CD14-positive monocyte (primary cell): ENCODE results near the gene SYNDIG1. TPM values are rescaled to one million over a fixed set of nuclear protein-coding genes. Genes with fewer than 3 reads are reported as not detected.

Experiments
- DNase-seq, 3 donors: peaks; one replicate each; pipeline ENCODE4 v3.0.0-alpha.2; 2011 to 2022
- H2AFZ ChIP-seq: 2 replicates; pipeline ENCODE4 v1.6.0; 2012; ENCODE audit warnings: mild to moderate bottlenecking, low read depth, low read length, inconsistent platforms; ENCODE audit not compliant: insufficient read depth, poor library complexity, severe bottlenecking
- H3K27ac ChIP-seq, 2 donors: 1 replicate in 1 of 2; 2 replicates in 1 of 2; pipeline ENCODE4 v1.5.1; 2012 to 2013; ENCODE audit warnings: low read length in 2 of 2, control low read depth in 1 of 2, inconsistent platforms in 1 of 2, low read depth in 1 of 2, mild to moderate bottlenecking in 1 of 2
- H3K27me3 ChIP-seq, 2 donors: one replicate each; pipeline versions ENCODE4 v1.6.0 to v1.6.1; 2011 to 2013; ENCODE audit warnings: low read length in 2 of 2; ENCODE audit not compliant: control insufficient read depth in 2 of 2, insufficient read depth in 2 of 2
- H3K36me3 ChIP-seq, 2 donors: replicated peaks in 1 of 2; 1 replicate in 1 of 2; 2 replicates in 1 of 2; pipeline versions ENCODE4 v1.5.1 to v1.6.1; 2012 to 2013; ENCODE audit warnings: low read length in 2 of 2, control low read depth in 1 of 2, inconsistent platforms in 1 of 2, mild to moderate bottlenecking in 1 of 2; ENCODE audit not compliant: insufficient read depth in 2 of 2, control insufficient read depth in 1 of 2
- H3K4me1 ChIP-seq, 2 donors: 1 replicate in 1 of 2; 2 replicates in 1 of 2; pipeline versions ENCODE4 v1.5.1 to v1.6.1; 2012 to 2013; ENCODE audit warnings: low read length in 2 of 2, control low read depth in 1 of 2, inconsistent platforms in 1 of 2, mild to moderate bottlenecking in 1 of 2, moderate library complexity in 1 of 2; ENCODE audit not compliant: insufficient read depth in 2 of 2, control insufficient read depth in 1 of 2
- H3K4me2 ChIP-seq: replicated peaks from 2 replicates; pipeline ENCODE3; 2012; ENCODE audit warnings: low read length, moderate library complexity, mild to moderate bottlenecking; ENCODE audit not compliant: poor library complexity, severe bottlenecking; ENCODE audit errors: extremely low read depth
- H3K4me3 ChIP-seq, 3 experiments: fragments of 200-600 bp in 1 of 3; sonication (generic) in 1 of 3; replicated peaks in 1 of 3; 1 replicate in 2 of 3; 2 replicates in 1 of 3; pipeline ENCODE4 v1.5.1; 2011 to 2013; ENCODE audit warnings: low read length in 3 of 3, mild to moderate bottlenecking in 3 of 3, control low read depth in 2 of 3, low read depth in 2 of 3, inconsistent platforms in 1 of 3, moderate library complexity in 1 of 3
- H3K79me2 ChIP-seq: 2 replicates; pipeline ENCODE4 v1.6.0; 2012; ENCODE audit warnings: mild to moderate bottlenecking, control low read depth, inconsistent platforms, low read length, moderate library complexity; ENCODE audit not compliant: insufficient read depth
- H3K9ac ChIP-seq: 2 replicates; pipeline ENCODE4 v1.6.0; 2017; ENCODE audit warnings: low read length, mild to moderate bottlenecking; ENCODE audit not compliant: insufficient read depth, poor library complexity, severe bottlenecking
- H3K9me3 ChIP-seq, 2 donors: replicated peaks in 1 of 2; 1 replicate in 1 of 2; 2 replicates in 1 of 2; pipeline versions ENCODE4 v1.5.1 to v1.6.1; 2012 to 2013; ENCODE audit warnings: low read length in 2 of 2, control low read depth in 1 of 2; ENCODE audit not compliant: control insufficient read depth in 1 of 2, insufficient read depth in 1 of 2
- H4K20me1 ChIP-seq: 2 replicates; pipeline ENCODE4 v1.6.0; 2012; ENCODE audit warnings: mild to moderate bottlenecking, low read length, control low read depth, moderate library complexity; ENCODE audit not compliant: insufficient read depth
- H3K27ac Mint-ChIP-seq, 7 donors: one replicate each; pipeline ENCODE4 v1.8.0; 2020; ENCODE audit warnings: mild to moderate bottlenecking in 7 of 7, mixed read lengths in 7 of 7, moderate library complexity in 6 of 7, inconsistent platforms in 2 of 7
- H3K27me3 Mint-ChIP-seq, 3 donors: one replicate each; pipeline ENCODE4 v1.8.0; 2021 to 2022; ENCODE audit warnings: low read depth in 3 of 3, mild to moderate bottlenecking in 3 of 3, mixed read lengths in 3 of 3, moderate library complexity in 3 of 3, inconsistent platforms in 1 of 3
- H3K36me3 Mint-ChIP-seq, 2 donors: one replicate each; pipeline ENCODE4 v1.8.0; 2020; ENCODE audit warnings: mixed read lengths in 2 of 2, inconsistent platforms in 1 of 2, mild to moderate bottlenecking in 1 of 2
- H3K4me1 Mint-ChIP-seq: one replicate; pipeline ENCODE4 v1.8.0; 2020; ENCODE audit warnings: mild to moderate bottlenecking, mixed read lengths
- H3K4me3 Mint-ChIP-seq, 2 donors: one replicate each; pipeline ENCODE4 v1.8.0; 2020; ENCODE audit warnings: mild to moderate bottlenecking in 2 of 2, mixed read lengths in 2 of 2, moderate library complexity in 1 of 2
- H3K9me3 Mint-ChIP-seq, 7 donors: one replicate each; pipeline ENCODE4 v1.8.0; 2020 to 2022; ENCODE audit warnings: mixed read lengths in 7 of 7, mild to moderate bottlenecking in 6 of 7, moderate library complexity in 6 of 7, inconsistent platforms in 2 of 7
- WGBS: methylation state at CpG from one replicate; pipeline ENCODE4 v1.1.5; 2013; ENCODE audit warnings: missing lambda C conversion rate; ENCODE audit not compliant: insufficient coverage; 5-methylcytosine and 5-hydroxymethylcytosine counted together
- intact Hi-C, 2 donors: fragments of 100-400 bp; cut with micrococcal nuclease; formaldehyde crosslinking; loops; one replicate each; pipeline versions ENCODE4 v1.15.0 to v1.15.1; 2023
- polyA plus RNA-seq, 3 donors: library from polyadenylated mRNA; depleted of rRNA in 1 of 3; unstranded in 2 of 3; stranded (reverse) in 1 of 3; fragments of 300-500 nt in 2 of 3; fragments of >200 nt in 1 of 3; fragmentation: Illumina TruSeq in 2 of 3; gene quantifications; 1 replicate in 2 of 3; 2 replicates in 1 of 3; pipeline ENCODE4 v1.2.3, GENCODE V29; 2012 to 2021
- TF ChIP-seq, protein P1 (sequence below): fragments of 200-600 bp; IDR thresholded peaks from one replicate; pipeline ENCODE4 v1.8.0; 2022; ENCODE audit warnings: antibody characterized with exemption, mild to moderate bottlenecking

The SYNDIG1 gene
- polyA plus RNA-seq, 3 donors = not detected

GRCh38 chr20:24533449-24533848 lies 64.0 kb downstream of the SYNDIG1 start:
- no peaks in the 10 kb centered on the region for H3K4me1 ChIP-seq
- Mint-ChIP-seq H3K36me3 (no peaks in the 10 kb centered on the region), H3K4me1 (no peaks in the 10 kb centered on the region), H3K9me3 (peaks cover 0 to 4% (median 0%) of the 10 kb centered on the region in 7 donors), H3K27ac (no peak overlapping the region), H3K27me3 (peaks cover 2 to 6% (median 3%) of the 10 kb centered on the region in 3 donors), H3K4me3 (no peak overlapping the region)
- WGBS = 95% methylated on average over 6 of the region's 8 CpGs
- H3K9me3 ChIP-seq = no peaks in the 10 kb centered on the region
- TF ChIP-seq, protein P1, sequence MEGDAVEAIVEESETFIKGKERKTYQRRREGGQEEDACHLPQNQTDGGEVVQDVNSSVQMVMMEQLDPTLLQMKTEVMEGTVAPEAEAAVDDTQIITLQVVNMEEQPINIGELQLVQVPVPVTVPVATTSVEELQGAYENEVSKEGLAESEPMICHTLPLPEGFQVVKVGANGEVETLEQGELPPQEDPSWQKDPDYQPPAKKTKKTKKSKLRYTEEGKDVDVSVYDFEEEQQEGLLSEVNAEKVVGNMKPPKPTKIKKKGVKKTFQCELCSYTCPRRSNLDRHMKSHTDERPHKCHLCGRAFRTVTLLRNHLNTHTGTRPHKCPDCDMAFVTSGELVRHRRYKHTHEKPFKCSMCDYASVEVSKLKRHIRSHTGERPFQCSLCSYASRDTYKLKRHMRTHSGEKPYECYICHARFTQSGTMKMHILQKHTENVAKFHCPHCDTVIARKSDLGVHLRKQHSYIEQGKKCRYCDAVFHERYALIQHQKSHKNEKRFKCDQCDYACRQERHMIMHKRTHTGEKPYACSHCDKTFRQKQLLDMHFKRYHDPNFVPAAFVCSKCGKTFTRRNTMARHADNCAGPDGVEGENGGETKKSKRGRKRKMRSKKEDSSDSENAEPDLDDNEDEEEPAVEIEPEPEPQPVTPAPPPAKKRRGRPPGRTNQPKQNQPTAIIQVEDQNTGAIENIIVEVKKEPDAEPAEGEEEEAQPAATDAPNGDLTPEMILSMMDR = no peak
- no peak overlapping the region for H3K4me2 ChIP-seq
- no peak overlapping the region for H3K9ac ChIP-seq
- H3K27ac ChIP-seq = no peak overlapping the region
- intact Hi-C loops = no loop called here
- no peaks in the 10 kb centered on the region for H3K36me3 ChIP-seq
- H2AFZ ChIP-seq = no peak overlapping the region
- H3K79me2 ChIP-seq = no peaks in the 10 kb centered on the region
- H4K20me1 ChIP-seq = no peaks in the 10 kb centered on the region
- no peak overlapping the region for H3K4me3 ChIP-seq
- DNase-seq = no peak
- H3K27me3 ChIP-seq = no peaks in the 10 kb centered on the region

DNA sequence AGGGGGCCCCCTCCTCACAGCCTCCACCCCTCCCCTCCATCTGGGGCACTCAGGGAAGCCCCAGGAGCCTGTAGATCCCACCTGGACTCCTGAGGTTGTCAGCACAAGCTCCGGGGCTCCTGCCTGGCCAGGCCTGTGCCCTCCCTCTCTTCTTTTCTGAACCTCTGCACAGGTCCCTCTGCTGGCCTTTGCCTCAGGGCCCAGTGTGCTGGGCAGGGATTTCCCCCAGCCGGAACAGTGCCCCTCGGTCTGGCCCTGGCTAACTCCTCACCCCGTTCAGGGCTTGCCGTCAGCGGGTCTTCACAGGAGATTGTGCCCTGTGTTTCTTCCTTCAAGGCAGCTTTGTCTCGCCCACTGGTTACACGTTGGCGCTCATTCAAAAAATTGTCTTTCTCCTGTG lies 64.9 kb downstream of the SYNDIG1 start:
- H3K27me3 Mint-ChIP-seq = peaks cover 2 to 6% (median 3%) of the 10 kb centered on the region in 3 donors
- DNase-seq = no peak
- TF ChIP-seq, protein P1 = no peak
- Histone ChIP-seq H3K4me2 (no peak overlapping the region), H3K27me3 (no peaks in the 10 kb centered on the region), H3K9me3 (no peaks in the 10 kb centered on the region), H3K27ac (no peak overlapping the region), H2AFZ (no peak overlapping the region), H3K79me2 (no peaks in the 10 kb centered on the region), H4K20me1 (no peaks in the 10 kb centered on the region), H3K9ac (no peak overlapping the region), H3K4me1 (no peaks in the 10 kb centered on the region), H3K36me3 (no peaks in the 10 kb centered on the region), H3K4me3 (no peak overlapping the region)
- H3K9me3 Mint-ChIP-seq = peaks cover 0 to 4% (median 0%) of the 10 kb centered on the region in 7 donors
- H3K4me3 Mint-ChIP-seq = no peak overlapping the region
- no peaks in the 10 kb centered on the region for H3K36me3 Mint-ChIP-seq
- intact Hi-C loops = no loop called here
- H3K4me1 Mint-ChIP-seq = no peaks in the 10 kb centered on the region
- WGBS = 88% methylated on average over 9 of the region's 9 CpGs
- no peak overlapping the region for H3K27ac Mint-ChIP-seq
